ENCODE measurements around the gene ZMYND8.

The ZMYND8 gene

DNA sequence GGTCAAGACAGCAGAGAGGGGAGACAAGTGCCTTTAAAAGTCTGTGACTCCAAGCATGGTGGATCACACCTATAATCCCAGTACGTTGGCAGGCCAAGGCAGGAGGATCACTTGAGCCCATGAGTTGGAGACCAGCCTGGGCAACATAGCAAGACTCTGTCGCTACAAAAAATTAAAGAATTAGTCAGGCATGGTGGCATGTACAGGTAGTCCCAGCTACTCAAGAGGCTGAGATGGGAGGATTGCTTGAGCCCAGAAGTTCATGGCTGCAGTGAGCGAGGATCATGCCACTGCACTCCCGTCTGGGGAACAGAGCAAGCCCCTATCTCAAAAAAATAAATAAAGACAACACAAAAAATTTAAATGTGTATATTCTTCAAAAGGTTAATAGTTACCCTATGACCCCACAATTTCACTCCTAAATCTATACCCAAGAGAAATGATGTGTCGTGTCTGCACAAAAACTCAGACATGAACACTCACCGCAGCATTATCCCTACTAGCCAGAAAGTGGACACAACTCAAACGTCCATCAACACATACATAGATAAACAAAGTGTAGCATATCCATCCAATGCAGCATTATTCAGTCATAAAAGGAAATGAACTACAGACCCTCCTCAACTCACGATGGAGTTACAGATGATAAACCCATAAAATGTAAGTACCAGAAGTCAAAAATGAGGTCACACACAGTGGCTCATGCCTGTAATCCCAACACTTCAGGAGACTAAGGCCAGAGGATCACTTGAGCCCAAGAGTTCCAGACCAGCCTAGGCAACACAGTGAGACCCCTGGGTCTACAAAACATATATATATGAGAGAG is 23.9 kb downstream of the ZMYND8 start:
- DNase-seq (ENCODE audit: low read depth): no peak

DNA sequence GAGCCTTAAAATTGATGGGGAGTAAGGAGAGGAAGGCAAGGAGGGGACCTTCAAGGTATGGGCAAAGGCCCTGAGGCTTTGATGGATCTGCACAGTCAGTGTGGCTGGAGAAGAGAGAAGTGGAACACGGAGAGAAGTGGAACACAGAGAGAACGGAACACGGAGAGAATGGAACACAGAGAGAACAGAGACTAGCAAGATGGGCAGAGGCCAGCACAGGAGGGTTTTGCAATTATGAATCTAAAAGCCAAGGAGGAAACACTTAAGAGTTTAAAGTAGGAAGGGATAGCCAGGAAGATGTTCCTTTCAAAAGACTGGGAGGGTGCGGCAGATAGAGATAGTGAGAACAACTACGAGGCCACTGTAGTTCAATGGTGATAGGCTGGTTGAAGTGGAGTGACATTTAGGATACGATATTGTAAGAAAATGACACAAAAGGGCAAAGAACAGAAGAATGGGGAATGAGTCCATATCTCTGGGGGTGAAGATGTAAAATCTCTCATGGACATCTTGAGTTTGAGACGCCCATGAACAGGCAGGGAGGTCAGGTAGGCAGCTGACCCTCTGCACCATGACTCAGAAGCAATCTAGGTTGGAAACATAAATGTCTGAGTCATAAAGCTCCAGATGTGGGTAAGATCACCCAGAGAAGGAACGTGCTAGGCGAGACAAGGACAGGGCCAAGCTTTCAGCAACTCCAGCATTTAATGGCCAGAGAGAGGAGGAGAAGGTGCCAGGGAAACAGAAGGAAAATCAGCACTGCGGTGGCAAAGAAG is 25.4 kb downstream of the ZMYND8 start:
- no peak for DNase-seq (ENCODE audit: low read depth)

DNA sequence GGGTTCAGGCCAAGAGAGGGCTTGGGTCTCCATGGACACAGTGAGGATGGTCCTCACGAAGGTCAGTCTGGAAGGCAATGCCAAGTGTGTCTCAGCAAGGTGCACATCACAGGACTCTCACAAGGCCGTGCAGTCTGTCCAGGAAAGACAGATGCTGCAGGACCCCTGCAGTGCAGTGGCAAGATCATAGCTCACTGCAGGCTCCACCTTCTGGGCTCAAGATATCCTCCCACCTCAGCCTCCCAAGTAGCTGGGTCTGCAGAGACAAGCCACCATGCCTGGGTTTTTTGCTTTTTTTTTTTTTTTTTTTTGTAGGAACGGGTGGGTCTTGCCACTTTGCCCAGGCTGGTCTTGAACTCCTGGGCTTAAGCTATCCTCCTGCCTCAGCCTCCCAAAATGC is 26.4 kb downstream of the ZMYND8 start:
- DNase-seq (ENCODE audit: low read depth): no peak

DNA sequence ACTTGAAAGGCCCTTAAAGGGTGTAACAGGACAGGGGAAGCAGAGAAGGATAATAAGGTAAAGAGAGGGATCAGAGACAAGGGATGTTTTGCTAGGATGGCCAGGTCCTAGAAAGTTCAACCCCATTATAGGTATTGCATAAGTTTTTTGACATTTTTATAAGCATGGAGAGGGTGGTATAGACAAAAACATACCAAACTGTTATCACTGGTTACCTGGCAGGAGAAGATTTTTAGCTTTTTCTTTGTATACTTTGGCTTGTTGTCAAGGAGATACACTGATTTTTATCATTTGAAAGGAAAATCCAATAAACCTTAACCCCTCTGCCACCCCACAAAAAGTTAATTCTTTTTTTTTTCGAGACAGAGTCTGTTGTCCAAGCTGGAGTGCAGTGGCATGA is 28.4 kb downstream of the ZMYND8 start:
- DNase-seq (ENCODE audit: low read depth): no peak

DNA sequence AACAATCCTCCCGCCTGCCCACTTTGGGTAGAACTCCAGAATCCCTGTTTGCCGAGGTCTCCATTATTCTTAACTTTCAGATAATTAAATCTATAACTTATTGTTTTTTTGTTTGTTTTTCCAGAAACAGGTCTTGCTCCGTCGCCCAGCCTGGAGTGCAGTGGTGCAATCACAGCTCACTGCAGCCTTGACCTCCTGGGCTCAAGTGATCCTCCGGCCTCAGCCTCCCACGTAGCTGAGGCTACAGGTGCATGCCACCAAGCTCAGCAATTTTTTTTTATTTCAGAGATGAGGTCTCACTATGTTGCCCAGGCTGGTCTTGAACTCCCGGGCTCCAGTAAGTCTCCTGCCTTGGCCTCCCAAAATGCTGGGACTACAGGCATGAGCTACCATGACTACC is 28.8 kb downstream of the ZMYND8 start:
- DNase-seq (ENCODE audit: low read depth): no peak

DNA sequence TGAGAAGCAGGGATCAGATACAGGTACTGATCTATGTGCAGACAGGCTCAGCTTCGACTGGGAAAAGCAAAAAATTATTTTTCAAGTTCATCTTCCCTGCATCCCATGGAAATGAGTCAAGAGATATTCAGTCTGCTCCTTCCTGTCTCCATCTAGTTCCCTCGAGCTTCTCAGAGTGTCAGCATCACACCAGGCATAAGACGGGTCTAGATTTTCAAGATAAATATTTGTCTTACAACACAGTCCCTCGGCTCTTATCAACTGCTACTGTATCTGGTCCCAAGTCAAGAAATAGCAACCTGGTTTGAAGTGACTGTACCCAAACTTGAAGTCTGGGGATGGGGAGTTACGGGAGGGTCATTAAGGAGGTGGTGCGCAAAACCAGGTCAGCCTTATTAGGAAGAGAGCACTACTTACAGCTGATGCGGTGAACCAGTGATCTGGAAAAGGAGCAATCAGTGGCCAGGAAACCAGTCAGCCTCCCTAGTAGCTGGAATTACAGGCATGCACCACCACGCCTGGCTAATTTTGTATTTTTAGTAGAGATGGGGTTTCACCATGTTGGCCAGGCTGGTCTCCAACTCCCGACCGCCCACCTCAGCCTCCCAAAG is 29.7 kb downstream of the ZMYND8 start:
- DNase-seq (ENCODE audit: low read depth): no peak

DNA sequence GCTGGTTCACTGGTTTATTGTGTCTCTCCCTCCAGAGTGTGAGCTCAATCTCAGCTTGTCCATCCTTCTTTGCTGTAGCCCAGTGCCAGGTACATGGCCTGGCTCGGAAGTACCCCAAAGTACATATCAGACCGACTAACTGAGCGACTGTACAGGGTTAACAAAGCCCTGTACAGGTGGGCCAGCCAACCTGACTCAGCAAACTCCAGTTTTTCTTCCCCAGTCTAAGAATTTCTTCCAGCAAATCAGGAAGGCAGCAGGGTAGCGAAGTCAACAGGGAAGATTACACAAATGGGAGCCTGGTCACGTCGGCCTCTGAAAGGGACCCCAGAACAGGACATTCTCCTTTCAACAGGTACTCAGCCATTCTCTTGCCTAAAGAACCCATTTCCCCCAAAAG is 31.3 kb downstream of the ZMYND8 start:
- no peak for DNase-seq (ENCODE audit: low read depth)

DNA sequence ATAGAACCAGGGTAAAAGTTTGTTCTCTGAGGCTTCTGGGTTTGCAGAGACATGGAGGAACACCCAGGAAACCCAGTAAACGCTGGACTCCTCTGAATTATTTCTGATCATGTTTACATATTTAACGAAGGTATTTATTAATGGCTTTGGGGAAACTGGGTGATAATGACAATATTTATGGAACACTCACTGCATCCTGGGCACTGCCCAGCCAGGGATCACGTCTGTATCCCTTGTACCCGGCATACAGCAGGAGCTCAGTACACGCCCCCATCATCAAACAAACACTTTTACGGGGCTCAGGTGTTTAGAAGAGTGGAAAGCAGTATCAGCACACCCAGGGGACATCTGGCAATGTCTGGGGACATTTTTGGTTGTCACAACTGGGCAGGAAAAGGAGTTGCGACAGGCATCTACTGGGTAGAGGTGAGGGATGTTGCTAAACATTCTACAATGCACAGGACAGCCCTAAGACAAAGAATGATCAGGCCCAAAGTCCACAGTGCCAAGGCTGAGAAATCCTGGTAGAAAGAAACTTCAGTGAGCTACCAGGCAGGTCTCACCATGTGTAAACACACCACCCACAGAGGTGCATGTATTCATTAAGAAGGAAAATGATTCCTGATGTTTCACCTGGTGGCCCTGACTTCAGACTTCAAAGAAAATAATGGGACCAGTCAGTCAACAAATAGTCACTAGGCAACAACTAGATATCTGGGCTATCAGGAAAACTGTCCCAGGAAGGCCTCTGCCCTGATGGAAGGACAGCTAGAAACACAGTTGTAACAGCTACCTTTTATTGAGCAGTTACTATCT is 35.3 kb downstream of the ZMYND8 start:
- DNase-seq (ENCODE audit: low read depth): no peak

DNA sequence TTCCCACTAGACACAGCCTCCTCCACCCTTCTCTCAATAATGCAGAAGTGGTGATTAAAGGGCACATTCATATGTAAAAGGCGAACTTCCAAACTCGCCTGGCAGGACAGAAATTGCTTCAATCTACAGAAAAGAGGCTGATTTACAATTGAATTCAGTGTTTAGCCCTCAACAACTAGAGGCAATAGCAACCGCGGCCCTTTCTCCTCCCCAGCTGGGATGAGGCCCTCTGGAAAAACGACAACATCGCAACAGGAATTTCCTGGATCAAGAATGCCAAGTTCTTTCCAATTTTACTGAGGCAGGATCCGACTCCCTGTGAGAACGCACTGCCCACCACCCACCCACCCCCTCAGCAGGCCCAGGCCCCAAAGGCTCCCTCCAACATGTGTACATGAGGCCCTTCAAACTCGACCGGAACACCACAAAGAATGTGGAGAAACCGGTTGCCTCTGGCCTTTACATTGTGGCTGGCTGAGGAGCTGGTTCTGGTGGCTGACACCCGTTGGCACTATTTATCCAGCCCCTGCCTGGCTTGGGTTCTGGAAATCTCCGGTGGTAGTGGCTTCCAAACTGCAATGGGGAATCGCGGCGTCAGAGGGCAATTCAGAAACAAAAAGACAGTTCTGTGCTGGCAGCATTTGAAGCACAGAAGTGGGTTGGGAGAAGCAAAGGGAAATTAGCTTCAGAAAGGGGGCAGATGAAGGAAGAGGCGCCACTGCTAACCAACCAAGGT is 36.8 kb downstream of the ZMYND8 start:
- DNase-seq (ENCODE audit: low read depth): no peak

DNA sequence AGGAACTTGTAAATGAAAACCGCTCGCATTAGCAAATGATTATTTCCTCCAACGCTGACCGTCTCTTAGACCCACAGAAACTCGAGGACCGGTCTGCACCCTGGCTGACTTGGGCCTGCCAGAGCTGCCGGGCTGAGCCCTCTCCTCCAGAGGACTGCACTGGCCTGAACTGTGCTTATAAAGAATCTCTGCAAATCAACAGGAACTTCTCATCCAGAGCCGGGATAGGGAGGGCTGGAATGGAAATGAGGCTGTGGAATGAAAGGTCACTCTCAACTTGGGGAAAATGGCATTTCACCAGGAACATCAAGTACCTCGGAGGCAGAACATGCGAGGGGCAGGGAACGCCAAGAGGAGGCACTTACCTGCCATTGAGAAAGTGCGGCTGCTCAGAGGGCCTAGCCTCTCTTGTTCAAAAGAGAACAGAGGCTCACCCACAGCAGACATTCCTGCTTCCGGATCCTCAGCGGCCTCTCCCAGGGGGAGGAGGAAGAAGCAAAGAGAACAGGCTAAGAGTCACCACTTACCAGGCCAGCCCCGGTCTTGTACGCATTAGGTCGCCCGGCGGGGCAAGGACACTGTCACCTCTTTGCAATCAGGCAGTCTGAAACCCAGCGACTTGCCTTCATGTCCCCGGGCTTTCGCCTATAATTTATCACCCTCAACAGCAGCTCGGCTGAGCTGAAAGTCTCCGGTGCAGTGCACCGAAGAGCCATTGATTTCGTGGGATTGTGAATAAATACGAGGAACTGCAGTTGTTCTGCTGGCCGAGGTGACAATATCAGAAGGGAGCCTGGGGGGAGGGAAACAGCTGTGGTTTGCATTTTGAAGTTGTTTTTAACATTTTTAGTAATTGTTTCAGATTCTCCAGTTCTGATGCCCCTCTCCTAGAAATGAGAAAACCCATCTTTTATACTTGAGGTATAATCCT is 37.6 kb downstream of the ZMYND8 start:
- DNase-seq (ENCODE audit: low read depth): no peak

DNA sequence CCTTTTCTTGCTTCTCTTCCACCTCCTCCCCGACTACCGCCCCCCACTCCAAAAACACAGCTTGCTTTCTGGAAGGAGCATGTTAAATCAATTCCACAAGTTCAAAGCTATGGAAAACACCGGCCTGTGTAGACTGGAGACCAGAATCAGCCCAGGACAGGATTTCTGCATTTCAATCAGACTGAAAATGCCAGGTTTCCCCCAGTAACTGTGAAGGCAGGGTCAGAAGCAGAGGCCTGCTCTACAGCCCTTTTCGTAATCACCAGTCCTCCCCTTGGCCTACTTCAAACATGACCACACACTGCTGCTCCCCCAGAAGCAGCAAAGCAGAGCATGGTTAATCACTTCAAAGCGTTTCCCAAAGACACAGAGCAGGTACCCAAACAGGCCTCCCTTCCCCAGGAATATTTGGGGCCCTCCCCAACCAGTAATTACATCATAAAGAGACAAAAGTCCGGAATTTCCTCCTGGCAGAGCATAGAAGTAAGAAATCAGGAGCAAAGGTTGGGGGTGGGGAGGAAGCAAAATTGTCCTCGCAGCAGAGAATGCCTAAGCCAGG is 38.4 kb downstream of the ZMYND8 start:
- no peak for DNase-seq (ENCODE audit: low read depth)

DNA sequence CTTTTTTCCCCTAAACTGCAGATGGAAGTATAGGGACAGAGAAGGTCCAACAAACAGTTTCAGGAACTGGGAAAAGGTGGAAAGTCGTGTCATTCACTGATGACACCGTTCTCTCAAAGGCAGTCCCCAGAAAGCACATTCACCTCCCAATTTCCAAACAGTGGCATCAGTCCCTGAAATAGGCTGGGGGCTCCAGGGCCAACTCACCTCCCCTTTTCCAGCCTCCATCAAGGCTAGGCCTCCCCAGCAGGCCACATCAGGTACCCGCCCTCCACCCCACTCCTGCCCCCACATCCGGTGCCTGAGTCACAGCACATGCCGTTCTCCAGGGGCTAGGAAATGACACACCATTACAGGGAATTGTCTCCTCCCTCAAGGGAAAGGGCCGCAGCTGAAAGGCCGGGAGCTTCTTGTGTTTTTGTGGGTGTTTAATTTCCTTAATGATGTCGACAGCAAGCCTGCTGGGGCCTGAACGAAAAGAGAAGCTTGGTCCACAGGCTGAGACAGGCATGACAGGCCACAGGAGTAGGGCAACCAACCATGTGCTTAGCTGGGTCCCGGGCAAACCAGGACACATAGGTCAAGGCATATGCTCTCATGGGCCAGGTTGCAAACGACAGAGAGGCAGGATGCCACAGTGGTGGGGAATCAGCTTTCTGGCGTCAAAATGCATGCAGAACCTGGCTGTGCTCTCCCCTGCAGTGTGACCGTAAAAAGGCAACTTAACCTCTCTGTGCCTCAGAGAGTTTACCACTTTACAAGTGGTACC is 39.2 kb downstream of the ZMYND8 start:
- DNase-seq (ENCODE audit: low read depth): peak; percentile 54

DNA sequence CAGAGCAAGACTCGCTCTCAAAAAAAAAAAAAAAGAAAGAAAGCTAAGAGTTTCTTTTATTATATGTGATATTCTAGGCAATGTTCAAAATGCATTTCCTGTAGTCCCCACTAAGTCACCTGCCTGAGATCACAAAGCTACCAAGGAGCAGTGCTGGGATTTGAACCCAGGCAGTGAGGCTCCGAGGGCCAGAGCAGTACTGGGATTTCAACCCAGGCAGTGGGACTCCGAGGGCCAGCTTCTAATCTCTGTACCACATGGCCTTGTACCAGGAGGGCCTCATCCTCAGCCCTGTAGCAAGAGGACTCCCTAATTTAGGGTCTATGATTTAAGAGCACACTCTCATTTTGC is 39.7 kb downstream of the ZMYND8 start:
- DNase-seq (ENCODE audit: low read depth): no peak

DNA sequence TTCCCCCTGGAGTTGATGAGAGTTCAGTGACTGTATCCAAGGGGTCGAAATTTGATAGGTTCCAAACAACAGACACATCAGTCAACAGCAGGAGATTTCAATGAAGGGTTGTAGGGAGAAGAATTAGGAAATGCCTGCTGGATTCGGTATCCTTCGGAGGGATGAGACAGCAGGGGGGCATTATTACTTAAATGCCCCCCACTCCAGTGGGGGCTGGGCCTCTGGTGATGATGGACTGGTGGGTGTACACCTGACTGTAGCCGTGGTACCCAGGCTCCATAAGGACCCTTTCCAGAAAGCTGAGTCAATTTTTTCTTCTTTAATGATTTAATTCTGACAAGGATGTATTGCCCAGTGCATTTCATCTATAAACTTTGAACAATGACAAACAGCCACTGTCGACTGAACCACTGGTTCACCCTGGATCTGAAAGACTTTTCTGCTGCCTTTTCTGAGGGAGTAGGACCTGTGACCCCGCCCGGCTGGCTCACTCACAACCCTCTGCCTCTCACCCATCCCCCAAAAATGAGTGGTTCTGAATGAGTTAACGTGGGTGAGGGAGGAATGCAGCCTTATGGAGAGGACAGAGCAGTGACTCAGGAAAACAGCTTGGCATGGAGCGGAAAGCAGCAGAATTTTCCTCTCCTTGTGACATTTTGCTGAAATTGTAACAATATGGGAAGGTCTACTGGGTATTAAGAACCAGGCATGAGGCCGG is 41.0 kb downstream of the ZMYND8 start:
- DNase-seq (ENCODE audit: low read depth): no peak

DNA sequence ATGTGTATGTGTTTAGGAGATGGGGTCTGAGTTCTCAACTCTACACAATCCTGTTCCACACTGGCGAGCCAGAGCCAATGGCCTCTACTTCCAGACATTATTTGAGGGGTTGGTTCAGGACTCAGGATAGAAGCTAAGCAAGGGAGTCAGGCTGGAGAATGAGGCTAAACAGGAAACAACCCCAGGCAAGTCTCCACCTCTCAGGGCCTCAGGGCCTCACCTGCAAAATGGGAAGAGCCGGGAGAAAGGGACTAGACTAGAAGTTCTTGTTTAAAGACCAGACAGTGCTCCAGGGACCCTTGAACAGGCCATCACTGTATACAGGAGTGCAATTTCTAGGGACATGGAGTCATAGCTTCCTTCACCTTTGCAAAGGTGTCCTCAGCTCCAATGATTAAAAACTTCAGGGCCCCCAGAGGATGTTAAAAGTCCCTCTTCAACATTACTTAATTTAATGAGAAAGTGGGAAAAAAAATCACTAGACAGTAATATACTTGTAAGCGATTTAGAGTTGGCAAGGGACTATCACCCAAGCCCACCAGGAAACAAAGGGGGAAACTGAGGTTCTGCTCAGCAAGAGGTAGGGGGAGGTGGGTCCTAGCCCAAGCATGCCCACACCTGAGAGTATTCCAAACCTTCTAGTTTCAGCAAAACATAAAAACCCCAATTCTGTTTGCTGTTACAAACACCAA is 41.7 kb downstream of the ZMYND8 start:
- no peak for DNase-seq (ENCODE audit: low read depth)

DNA sequence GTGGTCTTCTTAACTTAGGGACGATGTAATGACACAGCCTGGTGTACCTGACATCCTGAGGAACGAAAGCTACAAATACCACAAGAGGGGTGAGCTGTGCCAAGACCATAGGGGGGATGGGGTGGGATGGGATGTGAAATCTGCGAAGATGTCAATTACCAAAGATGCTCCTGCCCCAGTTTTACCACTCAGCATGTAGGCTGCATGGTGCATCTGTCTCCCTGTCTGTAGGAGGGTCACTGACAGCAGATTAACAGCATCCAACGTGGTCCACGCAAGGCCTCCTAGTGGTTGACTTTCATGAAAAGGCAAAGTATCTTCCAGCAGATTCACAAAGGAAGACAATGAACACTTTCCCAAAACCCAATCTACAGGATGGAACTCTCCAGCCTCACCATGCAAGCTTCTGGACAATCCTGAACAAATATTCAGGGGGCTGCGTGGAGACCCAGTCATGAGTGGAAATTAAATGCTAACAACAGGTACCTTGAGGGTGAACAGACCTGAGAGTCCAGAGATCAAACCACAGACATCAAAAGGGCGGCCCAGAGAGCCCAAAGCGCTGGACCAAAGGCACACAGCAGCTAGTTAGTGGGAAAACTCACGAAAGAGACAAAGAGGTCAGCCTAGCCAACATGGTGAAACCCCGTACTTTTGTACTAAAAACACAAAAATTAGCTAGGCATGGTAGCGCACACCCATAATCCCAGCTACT is 44.4 kb downstream of the ZMYND8 start:
- DNase-seq (ENCODE audit: low read depth): no peak

DNA sequence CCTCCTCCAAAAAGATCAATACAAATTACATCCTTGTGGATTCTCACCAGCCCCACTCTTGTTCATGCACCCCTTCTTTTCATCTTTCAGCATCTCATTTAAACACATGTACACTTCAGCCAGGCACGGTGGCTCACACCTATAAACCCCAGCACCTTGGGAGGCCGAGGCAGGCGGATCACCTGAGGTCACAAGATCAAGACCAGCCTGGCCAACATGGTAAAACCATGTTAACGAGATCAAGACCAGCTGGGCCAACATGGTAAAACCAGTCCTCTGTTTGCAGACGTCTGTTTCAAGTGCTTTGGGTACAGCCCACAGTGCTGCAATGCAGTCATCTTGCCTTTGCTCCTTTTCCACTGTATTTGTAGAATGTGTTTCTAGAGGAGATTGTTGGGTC is 45.3 kb downstream of the ZMYND8 start:
- no peak for DNase-seq (ENCODE audit: low read depth)

Measured in activated T-helper 9 cell treated with anti-CD3 and anti-CD28 coated beads, Interleukin-2, amount 50 U/mL, for 16 hours (primary cell).